GM20000 (cell line): Measurements from ENCODE around the gene ART3.

Source experiments
- DNase-seq: peaks from one replicate; pipeline ENCODE4 v3.0.0; 2012; ENCODE audit warnings: low spot score
- TF ChIP-seq, protein P1 (sequence below): IDR thresholded peaks from 2 replicates; pipeline ENCODE4 v1.5.1; 2012; ENCODE audit warnings: mild to moderate bottlenecking, control low read depth; ENCODE audit errors: extremely low read depth, missing control alignments

ART3 gene

DNA sequence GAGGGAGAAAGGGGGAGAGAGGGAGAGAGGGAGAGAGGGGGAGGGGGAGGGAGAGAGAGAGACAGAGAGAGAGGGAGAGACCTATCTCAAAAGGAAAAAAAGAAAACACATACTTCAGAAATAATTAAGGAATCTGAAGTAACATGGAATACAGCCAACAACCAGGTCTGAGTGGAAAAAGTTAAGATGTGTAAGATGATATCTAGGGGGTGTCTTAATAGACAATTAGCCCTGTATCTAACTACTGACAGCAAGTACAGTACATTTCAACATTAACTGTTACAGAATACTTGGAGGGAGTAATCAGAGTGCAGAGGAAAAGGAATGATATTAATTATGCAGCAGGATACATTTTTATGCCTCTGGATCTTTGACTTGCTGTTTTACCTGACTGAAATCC lies 51.3 kb downstream of the ART3 start:
- TF ChIP-seq, protein P1, sequence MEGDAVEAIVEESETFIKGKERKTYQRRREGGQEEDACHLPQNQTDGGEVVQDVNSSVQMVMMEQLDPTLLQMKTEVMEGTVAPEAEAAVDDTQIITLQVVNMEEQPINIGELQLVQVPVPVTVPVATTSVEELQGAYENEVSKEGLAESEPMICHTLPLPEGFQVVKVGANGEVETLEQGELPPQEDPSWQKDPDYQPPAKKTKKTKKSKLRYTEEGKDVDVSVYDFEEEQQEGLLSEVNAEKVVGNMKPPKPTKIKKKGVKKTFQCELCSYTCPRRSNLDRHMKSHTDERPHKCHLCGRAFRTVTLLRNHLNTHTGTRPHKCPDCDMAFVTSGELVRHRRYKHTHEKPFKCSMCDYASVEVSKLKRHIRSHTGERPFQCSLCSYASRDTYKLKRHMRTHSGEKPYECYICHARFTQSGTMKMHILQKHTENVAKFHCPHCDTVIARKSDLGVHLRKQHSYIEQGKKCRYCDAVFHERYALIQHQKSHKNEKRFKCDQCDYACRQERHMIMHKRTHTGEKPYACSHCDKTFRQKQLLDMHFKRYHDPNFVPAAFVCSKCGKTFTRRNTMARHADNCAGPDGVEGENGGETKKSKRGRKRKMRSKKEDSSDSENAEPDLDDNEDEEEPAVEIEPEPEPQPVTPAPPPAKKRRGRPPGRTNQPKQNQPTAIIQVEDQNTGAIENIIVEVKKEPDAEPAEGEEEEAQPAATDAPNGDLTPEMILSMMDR = no peak
- DNase-seq = no peak

DNA sequence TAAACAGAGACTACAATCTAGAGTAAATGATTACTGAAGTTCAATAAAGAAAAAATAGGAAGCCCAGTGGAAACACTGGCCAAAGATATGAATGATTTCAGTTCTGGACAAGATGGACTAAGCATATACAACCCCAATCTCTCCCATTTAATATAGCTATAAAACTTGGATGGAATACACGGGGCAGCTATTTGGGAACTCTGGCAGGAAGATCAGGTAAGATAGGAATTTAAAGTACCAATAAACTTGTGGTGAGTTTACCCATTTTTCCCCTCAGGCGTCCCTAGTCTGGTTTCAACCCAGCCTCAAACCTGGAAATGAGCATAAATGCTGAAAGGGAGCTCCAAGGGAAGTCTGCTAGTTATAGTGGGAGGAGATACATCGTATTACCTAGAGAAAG lies 53.2 kb downstream of the ART3 start:
- DNase-seq = no peak
- TF ChIP-seq, protein P1 = no peak

DNA sequence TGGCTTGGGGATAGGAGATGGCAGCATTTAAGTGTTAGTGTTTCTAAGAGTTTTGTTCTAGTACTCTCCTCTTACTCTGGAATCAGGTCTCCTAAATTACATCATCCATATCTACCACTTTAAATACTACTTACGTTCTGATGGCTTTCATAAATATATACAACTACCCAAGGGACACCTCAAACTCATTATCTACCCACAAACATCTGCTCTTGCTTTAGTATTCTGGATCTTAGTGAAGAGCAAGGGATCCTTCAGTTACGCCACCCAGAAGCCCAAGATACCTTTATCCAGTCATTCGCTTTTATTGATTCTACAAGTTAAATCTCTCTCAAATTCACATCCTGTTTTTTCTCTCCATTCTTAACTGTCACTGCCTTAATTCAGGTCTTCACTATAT lies 66.7 kb downstream of the ART3 start:
- TF ChIP-seq, protein P1 = no peak
- no peak for DNase-seq

DNA sequence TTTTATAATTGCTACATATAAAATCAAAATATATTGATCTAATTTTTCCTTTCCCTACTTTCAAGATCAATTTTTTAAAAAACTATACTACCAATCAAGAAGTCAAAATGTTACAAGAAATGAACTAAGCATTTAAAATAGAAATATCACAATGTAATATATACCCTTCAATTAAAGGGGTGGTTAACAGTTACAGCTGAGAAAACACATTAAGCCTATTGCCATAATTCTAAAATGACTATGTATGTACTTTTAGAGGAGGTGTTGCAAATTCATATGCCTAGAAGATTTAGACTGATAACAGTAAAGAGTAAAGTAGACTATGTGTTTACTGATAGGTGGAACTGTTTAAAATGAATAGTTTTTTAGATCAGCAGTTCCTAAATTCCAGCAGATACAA lies 70.0 kb downstream of the ART3 start:
- TF ChIP-seq, protein P1 = no peak

DNA sequence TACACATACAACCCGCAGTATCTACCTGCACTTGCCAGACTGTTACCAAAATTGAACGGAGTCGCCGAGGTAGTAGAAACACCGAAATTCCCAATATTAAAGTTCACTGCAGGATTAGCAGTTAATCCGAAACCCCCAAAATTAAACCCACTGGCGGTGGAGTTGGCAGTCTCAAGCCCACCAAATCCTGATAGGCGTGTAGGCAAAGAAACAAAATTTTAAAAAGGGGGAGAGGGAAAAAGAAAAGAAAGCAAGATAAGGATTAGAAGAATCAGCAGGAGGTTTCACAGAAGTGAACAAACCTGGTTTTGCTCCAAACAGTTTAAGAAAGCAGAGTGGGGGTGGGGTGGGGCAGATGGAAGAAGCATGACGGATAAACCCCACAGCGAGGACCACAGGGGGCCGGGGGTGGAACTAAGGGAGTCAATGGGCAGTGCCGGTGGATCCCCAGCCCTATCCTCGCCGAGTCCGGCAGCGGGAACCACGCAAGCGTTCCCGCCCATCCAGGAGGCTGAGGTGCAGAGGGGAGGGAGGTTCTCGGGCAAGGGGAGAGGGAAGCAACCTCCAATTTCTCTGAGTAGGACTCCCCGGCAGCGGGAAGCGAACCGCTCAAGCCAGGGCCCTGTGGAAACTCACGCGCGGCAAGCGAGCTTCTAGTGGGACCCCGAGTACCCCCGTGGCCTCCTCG lies 73.1 kb downstream of the ART3 start:
- DNase-seq = peak; percentile 56
- TF ChIP-seq, protein P1 = no peak

More for the DNA sequence above, 70.0 kb downstream of the ART3 start:
- no peak for DNase-seq

DNA sequence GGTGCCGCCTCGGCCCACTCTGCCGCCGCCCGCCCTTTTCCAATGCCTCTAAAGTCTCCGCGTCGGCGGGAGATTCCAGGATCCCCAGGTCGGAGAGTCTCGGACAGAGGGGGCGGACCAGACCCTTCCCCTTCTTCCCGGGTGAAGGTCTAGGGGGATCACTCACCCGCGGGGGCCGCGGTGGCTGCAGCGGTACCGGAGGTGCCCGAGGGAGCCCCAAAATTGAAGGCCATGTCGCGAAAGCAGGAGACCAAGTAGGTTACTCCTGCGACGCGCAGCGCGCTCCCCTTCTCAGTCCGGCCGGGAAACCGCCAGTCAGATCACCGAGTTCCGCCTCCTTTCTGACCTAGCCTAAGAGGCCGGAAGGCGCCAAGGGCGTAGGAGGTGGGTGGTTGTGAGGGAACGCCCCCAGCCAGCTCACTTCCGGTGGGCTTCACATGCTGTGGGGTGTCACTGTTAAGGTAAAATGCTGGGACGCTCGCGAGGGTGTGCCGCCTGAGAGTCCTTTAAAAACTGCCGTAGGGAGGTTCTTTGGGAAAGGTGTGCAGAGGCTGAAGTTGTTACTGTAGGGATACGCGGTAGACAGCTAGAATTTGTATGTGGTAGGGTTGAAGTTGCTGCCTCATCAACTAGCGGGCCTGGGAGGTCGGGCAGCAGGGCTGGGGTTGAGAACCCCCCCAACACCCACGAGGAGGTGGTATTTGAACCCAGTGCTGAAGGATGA lies 73.8 kb downstream of the ART3 start, which contains the start of gene NUP54:
Gene NUP54 (minus strand): TSS at position 256 of the 724 bp plus-strand sequence. CDS start 23 bp downstream, at position 233.
- TF ChIP-seq, protein P1 = no peak
- DNase-seq = peak; percentile 91

DNA sequence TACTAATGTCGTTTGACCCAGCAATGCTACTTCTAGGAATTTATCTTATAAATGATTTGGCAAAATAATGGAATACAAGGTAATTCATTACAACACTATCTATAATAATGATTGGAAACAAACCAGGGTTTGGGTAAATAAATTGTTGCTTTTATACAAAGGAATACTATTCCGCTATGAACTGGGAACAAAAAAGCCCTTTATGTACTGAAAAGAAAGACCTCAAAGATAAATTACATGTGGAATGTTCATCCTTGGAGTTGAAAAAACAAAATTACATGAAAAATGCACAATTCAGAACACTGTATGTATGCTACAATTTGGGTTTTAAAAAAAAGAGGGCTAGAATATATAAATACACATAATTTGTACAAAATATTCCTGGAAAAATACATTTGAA lies 78.8 kb downstream of the ART3 start:
- TF ChIP-seq, protein P1 = no peak
- DNase-seq = no peak
